Stimulated activated CD4-positive, alpha-beta T cell treated with anti-CD3 and anti-CD28 coated beads, Interleukin-15, amount 100 ng/mL, for 24 hours (primary cell): ENCODE data around the gene DGKB.

ENCODE experiments used
- DNase-seq: peaks from one replicate; pipeline ENCODE4 v3.0.0-alpha.2; 2020

The DGKB gene

GRCh38 chr7:14195079-14195478 lies 707.5 kb downstream of the DGKB start:
- DNase-seq: no peak

DNA sequence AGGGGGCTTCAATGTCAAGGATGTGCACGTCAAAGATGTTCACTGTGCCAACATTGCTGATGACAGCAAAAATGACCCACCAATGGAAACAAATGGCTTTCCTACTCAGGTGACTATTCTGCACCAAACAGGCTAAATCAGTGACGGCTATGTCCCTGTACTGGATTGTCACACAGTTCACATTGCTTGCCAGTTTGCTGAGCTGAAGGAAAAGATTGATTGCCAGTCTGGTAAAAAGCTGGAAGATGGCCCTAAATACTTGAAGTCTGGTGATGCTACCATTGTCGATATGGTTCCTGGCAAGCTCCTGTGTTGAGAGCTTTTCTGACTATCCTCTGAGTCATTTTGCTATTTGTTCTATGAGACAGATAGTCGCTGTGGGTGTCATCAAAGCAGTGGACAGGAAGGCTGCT lies 710.9 kb downstream of the DGKB start:
- DNase-seq: no peak

DNA sequence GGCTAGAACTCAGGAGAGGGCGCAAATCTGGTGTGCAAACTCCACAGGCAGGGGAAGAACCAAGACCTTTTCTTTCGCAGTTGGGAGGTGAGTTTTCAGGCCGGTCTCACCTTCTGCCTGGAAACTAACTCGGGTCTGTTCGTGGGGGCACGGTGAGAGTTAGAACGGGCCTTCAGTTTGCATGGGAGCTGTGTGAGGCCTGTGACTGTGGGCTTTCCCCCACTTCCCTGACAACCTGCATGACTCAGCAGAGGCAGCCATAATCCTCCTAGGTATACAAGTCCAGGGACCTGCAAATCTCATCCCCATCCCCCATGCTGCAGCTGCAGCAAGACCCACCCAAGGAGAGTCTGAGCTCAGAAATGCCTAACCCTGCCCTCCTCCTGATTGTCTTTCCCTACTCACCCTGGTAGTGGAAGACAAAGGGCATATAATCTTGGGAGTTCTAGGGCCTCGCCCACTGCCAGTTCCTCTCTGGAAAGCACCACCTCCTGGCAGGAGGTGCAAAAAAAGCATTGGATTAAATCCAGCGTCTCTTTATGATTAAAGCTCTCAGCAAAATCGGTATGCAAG lies 718.2 kb downstream of the DGKB start:
- no peak for DNase-seq

DNA sequence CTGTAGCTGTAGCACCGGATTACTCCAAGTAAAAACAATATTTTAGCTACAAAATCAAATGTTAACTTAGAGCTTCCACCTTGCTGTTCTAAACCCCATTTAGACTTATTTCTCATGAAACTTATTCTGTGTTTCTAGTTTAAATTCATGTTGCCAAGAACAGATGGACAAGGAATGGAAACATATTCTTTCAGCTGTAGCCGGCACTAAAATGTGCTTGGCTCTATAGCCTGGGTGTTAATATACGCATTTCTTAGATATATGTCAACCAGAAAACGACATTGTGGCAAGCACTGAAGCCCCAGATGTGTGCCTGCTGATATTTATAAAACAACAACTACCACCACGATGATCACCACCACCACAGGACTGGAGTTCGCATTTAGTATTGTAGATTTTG lies 722.8 kb downstream of the DGKB start:
- no peak for DNase-seq

DNA sequence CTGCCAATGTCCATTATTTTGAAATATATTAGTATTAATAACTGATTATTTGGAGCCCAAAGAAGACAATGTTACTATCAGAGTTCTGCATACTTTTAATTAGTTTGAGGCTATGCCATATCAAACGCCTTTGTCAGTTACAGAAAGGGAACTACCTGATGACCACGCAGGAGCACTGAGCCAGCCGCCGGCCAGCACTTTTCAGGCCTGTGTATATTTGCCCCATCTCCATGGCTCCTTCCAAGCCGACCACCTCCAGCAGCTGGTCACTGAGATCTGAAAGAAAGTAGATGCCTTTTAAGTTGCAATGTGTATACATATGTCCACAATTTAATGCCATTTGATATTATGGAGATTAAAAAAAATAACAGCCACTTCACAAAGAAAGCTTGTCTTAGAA lies 724.7 kb downstream of the DGKB start:
- DNase-seq: no peak

DNA sequence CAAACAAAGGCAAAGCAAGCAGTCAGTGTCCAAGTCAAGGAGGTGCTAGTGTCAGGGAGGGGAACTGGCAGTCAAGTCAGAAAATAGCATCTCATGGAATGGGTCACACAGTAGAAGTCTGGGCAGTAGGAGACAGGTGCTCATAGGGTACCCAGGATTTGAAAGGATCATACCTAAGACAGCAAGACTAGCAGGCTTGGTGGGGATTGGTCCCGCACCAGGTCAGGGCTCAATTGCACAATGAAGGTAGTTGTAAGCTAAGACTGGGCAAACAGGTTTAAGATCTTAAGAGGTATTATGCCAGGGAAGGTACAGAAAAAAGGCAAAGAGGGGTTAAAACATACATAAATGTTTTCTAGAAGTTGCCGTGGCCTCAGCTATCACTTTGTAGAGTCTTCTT lies 731.7 kb downstream of the DGKB start:
- no peak for DNase-seq

DNA sequence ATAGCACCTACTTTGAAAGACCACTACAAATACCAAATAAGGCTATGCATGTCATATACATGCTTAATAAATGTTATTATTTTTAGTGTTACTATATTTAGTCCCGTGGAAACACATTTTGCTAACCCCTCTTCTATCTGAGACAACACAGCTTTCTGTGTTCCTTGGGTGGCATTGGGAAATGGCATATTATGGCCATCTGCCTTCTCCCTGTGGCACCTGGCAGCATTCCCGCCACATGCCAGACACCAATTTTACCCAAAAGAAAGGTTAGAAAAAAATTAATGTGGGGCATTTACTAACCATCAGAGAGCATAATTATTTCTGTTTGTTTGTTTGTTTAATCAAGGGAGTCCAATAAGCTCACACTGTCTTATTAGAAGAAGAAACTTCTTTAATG lies 744.4 kb downstream of the DGKB start:
- no peak for DNase-seq

DNA sequence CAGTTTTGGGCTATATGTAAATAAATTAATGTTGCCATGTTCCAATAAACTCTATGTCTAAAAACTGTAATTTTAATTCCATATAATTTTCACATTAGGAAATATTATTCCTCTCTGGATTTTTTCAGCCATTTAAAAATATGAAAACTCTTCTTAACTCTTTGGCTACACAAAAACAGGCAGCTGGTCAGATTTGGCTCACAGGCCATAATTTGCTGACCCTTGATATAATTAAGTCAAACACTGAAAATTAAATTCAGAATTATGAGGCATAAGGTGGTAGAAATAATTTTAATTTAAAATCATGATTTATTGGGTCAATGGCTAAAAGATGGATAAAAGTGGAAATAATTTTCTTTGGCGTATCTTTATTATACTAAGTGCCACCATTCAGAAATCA lies 746.1 kb downstream of the DGKB start:
- no peak for DNase-seq

GRCh38 chr7:14148974-14149373 lies 753.6 kb downstream of the DGKB start:
- DNase-seq: no peak

- no peak for DNase-seq
Observed at GRCh38 chr7:14147532-14147931, 755.0 kb downstream of the DGKB start.

GRCh38 chr7:14144538-14144937 lies 758.0 kb downstream of the DGKB start:
- DNase-seq: no peak

DNA sequence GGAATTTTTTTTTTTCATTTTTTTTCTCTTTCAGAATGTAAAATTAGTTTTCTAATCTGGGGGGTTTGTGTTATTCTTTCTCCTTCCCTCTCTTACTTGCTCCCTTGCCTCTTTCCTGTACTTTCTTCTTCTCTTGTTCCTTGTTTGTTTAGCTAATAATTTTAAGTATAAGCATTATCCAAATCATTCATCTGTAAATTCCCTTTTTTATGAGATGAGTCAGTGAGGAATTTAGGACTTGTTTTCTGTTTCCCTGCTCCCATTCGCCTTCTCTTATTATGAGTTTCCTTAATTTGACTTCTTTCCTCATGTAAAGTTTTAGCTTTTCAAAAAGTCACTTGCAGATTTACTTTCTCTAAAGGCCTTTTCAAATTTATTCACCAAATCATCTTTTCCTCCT lies 758.4 kb downstream of the DGKB start:
- no peak for DNase-seq

- DNase-seq: no peak
Observed at GRCh38 chr7:14137676-14138075, 764.9 kb downstream of the DGKB start.

GRCh38 chr7:14133752-14134151 lies 768.8 kb downstream of the DGKB start:
- DNase-seq: no peak

DNA sequence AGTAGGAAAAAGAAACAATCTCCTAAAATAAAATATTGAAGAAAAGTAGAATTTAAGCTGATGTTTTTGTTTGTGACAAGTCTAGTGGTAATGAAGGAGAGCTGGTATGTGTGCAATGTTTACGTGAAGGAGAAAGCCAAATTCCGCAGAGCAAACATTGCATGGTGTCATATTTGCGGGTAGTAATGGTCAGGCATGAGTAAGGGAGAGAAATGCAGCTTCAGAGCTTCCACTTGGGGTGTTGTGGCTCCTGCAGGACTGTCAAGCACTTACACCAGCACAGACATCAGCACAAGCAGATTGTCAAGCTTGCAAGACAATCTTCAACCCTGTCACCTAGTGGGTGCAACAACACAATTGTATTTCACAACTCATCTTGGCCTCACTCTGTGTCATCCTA lies 776.6 kb downstream of the DGKB start:
- DNase-seq: no peak

DNA sequence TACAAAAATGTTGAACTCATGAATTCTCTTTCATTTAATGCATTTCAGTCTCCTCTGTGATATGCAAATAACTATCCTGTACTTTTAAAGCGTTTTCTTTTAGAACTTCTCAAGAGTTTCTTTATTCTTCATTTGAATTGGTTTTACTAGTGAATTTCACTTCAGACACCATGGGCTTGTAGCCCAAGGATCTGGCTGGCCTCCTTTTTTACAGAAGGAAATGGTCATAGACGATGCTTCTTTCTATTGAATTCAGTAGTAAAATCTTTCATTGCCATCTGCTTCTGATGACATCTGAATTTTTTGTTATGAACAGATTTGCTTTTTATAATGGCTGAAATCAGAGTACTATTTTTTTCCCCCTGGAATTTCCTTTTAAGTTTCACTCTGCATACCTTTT lies 777.8 kb downstream of the DGKB start:
- no peak for DNase-seq

DNA sequence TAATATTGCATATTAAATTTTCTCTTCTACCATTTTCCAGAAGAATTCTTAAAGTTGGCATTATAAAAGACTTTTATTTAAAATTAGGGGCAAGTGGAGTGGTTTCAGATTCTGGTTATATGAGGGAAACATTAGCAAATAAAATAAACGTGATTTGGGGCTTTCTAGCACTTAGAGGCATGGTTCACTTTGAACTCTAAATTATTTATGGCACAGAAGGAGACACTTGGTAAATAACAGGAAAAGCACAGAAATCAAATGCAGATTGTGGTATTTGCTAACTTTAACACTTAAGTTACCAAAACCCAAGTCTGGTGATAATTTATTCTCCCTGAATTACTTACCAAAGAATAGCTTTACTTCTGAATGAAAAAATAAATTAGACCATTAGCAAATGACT lies 778.6 kb downstream of the DGKB start:
- DNase-seq: no peak

GRCh38 chr7:14115701-14116100 lies 786.9 kb downstream of the DGKB start:
- no peak for DNase-seq

- no peak for DNase-seq
Observed at GRCh38 chr7:14104861-14105260, 797.7 kb downstream of the DGKB start.

- DNase-seq: no peak
Observed at GRCh38 chr7:14096159-14096558, 806.4 kb downstream of the DGKB start.

DNA sequence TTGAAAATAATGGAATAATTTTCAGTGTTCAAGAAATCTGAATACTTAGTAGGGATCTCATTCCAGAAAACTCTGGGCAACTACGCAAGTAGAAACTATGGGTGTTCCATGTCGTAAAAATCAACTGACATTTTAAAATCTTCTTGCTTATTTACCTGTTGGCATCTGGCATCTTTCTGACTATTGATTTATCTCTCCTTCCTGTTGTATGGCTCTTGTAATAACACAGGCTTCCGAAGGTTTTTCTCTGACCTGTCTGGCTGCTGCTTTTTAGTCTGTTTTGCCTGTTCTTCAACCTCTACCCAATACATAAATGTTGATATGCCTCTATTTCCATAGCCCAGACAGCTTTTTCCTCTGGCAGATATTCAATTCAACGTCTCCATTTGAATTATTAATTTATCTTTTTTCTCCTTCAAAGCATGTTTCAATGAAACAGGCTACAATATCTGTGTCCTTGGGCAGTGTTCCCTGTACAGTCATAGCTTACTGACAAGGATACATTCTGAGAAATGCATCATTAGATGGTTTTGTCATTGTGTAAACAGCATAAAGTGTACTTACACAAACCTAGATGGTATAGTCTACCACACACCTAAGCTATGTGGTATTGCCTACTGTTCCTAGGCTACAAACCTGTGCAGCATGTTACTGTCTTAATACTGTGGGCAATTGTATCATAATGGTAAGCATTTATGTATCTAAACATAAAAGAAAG lies 807.2 kb downstream of the DGKB start:
- DNase-seq: no peak
